H1 (cell line): ENCODE results near the gene IFT20. TPM values are rescaled to one million over a fixed set of nuclear protein-coding genes. Genes with fewer than 3 reads are reported as not detected.

ENCODE experiments used
- CTCF ChIA-PET: fragments of 300-600 bp; sonication (Branson Sonifier 250); formaldehyde crosslinking; loops from one replicate; lab custom pipeline; 2021; ENCODE audit not compliant: partially characterized antibody; lab: Charles Lee
- POLR2A ChIA-PET: fragments of 300-600 bp; sonication (Branson Sonifier 250); formaldehyde crosslinking; loops from one replicate; lab custom pipeline; 2021; ENCODE audit warnings: inconsistent platforms; ENCODE audit not compliant: partially characterized antibody; lab: Charles Lee
- DNase-seq, 2 experiments: peaks; one replicate each; pipeline versions ENCODE4 v3.0.0 to v3.0.0-alpha.2; 2010 to 2022; ENCODE audit warnings: low spot score in 2 of 2, low read depth in 1 of 2, mixed read lengths in 1 of 2
- FAIRE-seq: peaks from 2 replicates; lab custom pipeline; 2011; peaks lifted over from hg19 to GRCh38; lab: Jason Lieb, UNC
- H2AFZ ChIP-seq: 2 replicates; pipeline ENCODE4 v1.8.1; 2012; ENCODE audit warnings: low read length, inconsistent platforms
- H2AK5ac ChIP-seq: 2 replicates; pipeline ENCODE4 v1.6.1; 2013; ENCODE audit warnings: low read depth, low read length
- H2BK120ac ChIP-seq: replicated peaks from 2 replicates; pipeline ENCODE3; 2013; ENCODE audit warnings: low read depth, low read length, inconsistent platforms
- H2BK12ac ChIP-seq: 2 replicates; pipeline ENCODE4 v1.6.1; 2013; ENCODE audit warnings: low read depth, low read length
- H2BK15ac ChIP-seq: 2 replicates; pipeline ENCODE4 v1.6.1; 2013; ENCODE audit warnings: low read length
- H2BK20ac ChIP-seq: 2 replicates; pipeline ENCODE4 v1.6.1; 2013; ENCODE audit warnings: low read length
- H2BK5ac ChIP-seq: 2 replicates; pipeline ENCODE4 v1.6.1; 2013; ENCODE audit warnings: low read depth, low read length
- H3K14ac ChIP-seq: 2 replicates; pipeline ENCODE4 v1.6.1; 2013; ENCODE audit warnings: inconsistent platforms; ENCODE audit not compliant: insufficient read length
- H3K18ac ChIP-seq: 2 replicates; pipeline ENCODE4 v1.6.1; 2013; ENCODE audit warnings: low read length; ENCODE audit errors: extremely low read depth
- H3K23ac ChIP-seq: 2 replicates; pipeline ENCODE4 v1.6.1; 2013; ENCODE audit warnings: inconsistent platforms; ENCODE audit not compliant: insufficient read length
- H3K23me2 ChIP-seq: 2 replicates; pipeline ENCODE4 v1.6.1; 2013; ENCODE audit warnings: low read depth, low read length
- H3K27ac ChIP-seq: 2 replicates; pipeline ENCODE4 v1.6.1; 2011; ENCODE audit warnings: low read depth, low read length, inconsistent platforms
- H3K27me3 ChIP-seq, 4 experiments: replicated peaks in 1 of 4; 1 replicate in 1 of 4; 2 replicates in 3 of 4; pipeline versions ENCODE4 v1.6.1 to v1.8.1; 2011 to 2013; ENCODE audit warnings: low read length in 3 of 4, mild to moderate bottlenecking in 3 of 4, inconsistent platforms in 2 of 4, mixed read lengths in 2 of 4, moderate library complexity in 1 of 4; ENCODE audit not compliant: control insufficient read depth in 3 of 4, insufficient read depth in 3 of 4; ENCODE audit errors: extremely low read depth in 1 of 4
- H3K36me3 ChIP-seq, 4 experiments: 2 replicates each; pipeline versions ENCODE4 v1.6.1 to v1.8.1; 2011 to 2013; ENCODE audit warnings: mild to moderate bottlenecking in 4 of 4, low read length in 3 of 4, moderate library complexity in 2 of 4, control low read depth in 1 of 4, inconsistent platforms in 1 of 4; ENCODE audit not compliant: insufficient read depth in 4 of 4, control insufficient read depth in 2 of 4
- H3K4ac ChIP-seq: replicated peaks from 2 replicates; pipeline ENCODE3; 2013; ENCODE audit warnings: low read length, low read depth, mixed read lengths, inconsistent platforms; ENCODE audit not compliant: insufficient read length
- H3K4me1 ChIP-seq, 4 experiments: replicated peaks in 1 of 4; 1 replicate in 1 of 4; 2 replicates in 3 of 4; pipeline versions ENCODE4 v1.6.1 to v1.8.1; 2011 to 2013; ENCODE audit warnings: low read length in 3 of 4, inconsistent platforms in 2 of 4, mixed read lengths in 1 of 4; ENCODE audit not compliant: insufficient read depth in 4 of 4, control insufficient read depth in 3 of 4
- H3K4me2 ChIP-seq, 2 experiments: 2 replicates each; pipeline versions ENCODE4 v1.6.1 to v1.8.1; 2011 to 2013; ENCODE audit warnings: low read depth in 2 of 2, low read length in 2 of 2, control low read depth in 1 of 2, inconsistent platforms in 1 of 2, mild to moderate bottlenecking in 1 of 2; ENCODE audit not compliant: insufficient read depth in 1 of 2
- H3K4me3 ChIP-seq, 4 experiments: fragments of 200-600, 300-600 bp in 1 of 4; sonication (generic), shearing (Covaris generic), sonication (Bioruptor Twin) in 1 of 4; 2 replicates each; pipeline versions ENCODE4 v1.5.1 to v1.8.1; 2011 to 2016; ENCODE audit warnings: low read length in 4 of 4, low read depth in 3 of 4, control low read depth in 2 of 4, inconsistent platforms in 2 of 4, mild to moderate bottlenecking in 2 of 4, mixed read lengths in 1 of 4, moderate library complexity in 1 of 4; ENCODE audit not compliant: insufficient read depth in 2 of 4; ENCODE audit errors: extremely low read depth in 1 of 4
- H3K56ac ChIP-seq: replicated peaks from 2 replicates; pipeline ENCODE3; 2013; ENCODE audit warnings: low read depth, mild to moderate bottlenecking, mixed read lengths, low read length, inconsistent platforms; ENCODE audit not compliant: insufficient read length
- H3K79me1 ChIP-seq: 2 replicates; pipeline ENCODE4 v1.6.1; 2013; ENCODE audit warnings: low read depth, low read length, control low read depth
- H3K79me2 ChIP-seq, 2 experiments: 2 replicates each; pipeline versions ENCODE4 v1.6.1 to v1.8.1; 2012 to 2013; ENCODE audit warnings: low read length in 2 of 2, mild to moderate bottlenecking in 2 of 2, inconsistent platforms in 1 of 2; ENCODE audit not compliant: insufficient read depth in 2 of 2, control insufficient read depth in 1 of 2
- H3K9ac ChIP-seq, 4 experiments: replicated peaks in 1 of 4; 1 replicate in 1 of 4; 2 replicates in 3 of 4; pipeline versions ENCODE4 v1.6.1 to v1.8.1; 2011 to 2013; ENCODE audit warnings: low read depth in 3 of 4, low read length in 3 of 4, control low read depth in 2 of 4, mild to moderate bottlenecking in 2 of 4, moderate library complexity in 2 of 4, inconsistent platforms in 1 of 4; ENCODE audit errors: extremely low read depth in 1 of 4
- H3K9me3 ChIP-seq, 2 experiments: 2 replicates each; pipeline versions ENCODE4 v1.6.1 to v1.8.1; 2012 to 2013; ENCODE audit warnings: mild to moderate bottlenecking in 2 of 2, moderate library complexity in 2 of 2, control low read depth in 1 of 2, inconsistent platforms in 1 of 2, low read depth in 1 of 2, low read length in 1 of 2, mixed read lengths in 1 of 2; ENCODE audit not compliant: insufficient read depth in 2 of 2
- H4K20me1 ChIP-seq, 2 experiments: replicated peaks in 1 of 2; 2 replicates each; pipeline versions ENCODE3 to v1.8.1; 2011 to 2013; ENCODE audit warnings: inconsistent platforms in 2 of 2, low read length in 2 of 2, mild to moderate bottlenecking in 1 of 2; ENCODE audit not compliant: insufficient read depth in 2 of 2, control insufficient read depth in 1 of 2
- H4K5ac ChIP-seq: 2 replicates; pipeline ENCODE4 v1.6.1; 2013; ENCODE audit warnings: low read length, low read depth, mixed read lengths, inconsistent platforms; ENCODE audit not compliant: insufficient read length
- H4K8ac ChIP-seq: 2 replicates; pipeline ENCODE4 v1.8.0; 2013; ENCODE audit warnings: mild to moderate bottlenecking, moderate library complexity, low read length, inconsistent platforms; ENCODE audit not compliant: insufficient read depth; ENCODE audit errors: extremely low read depth
- H4K91ac ChIP-seq: replicated peaks from 2 replicates; pipeline ENCODE3; 2013; ENCODE audit warnings: low read length, mixed read lengths, inconsistent platforms; ENCODE audit not compliant: insufficient read length
- CHD2 ChIP-seq: IDR thresholded peaks from 2 replicates; pipeline ENCODE4 v1.6.1; 2012; ENCODE audit warnings: low read length, improper control_type of control experiment
- KDM4A ChIP-seq: IDR thresholded peaks from one replicate; pipeline ENCODE4 v1.7.1; 2012; ENCODE audit warnings: low read depth, mild to moderate bottlenecking, moderate library complexity, low read length, inconsistent platforms; ENCODE audit not compliant: severe bottlenecking
- RFX5 ChIP-seq: IDR thresholded peaks from 2 replicates; pipeline ENCODE4 v1.6.1; 2011; ENCODE audit warnings: low read depth, low read length, improper control_type of control experiment, borderline replicate concordance
- SUZ12 ChIP-seq: fragments of 200-600 bp; sonication (generic); IDR thresholded peaks from 2 replicates; pipeline ENCODE4 v1.6.1; 2012; ENCODE audit warnings: mild to moderate bottlenecking, inconsistent platforms, low read length, moderate library complexity, mixed read lengths
- WGBS, 2 experiments: shearing (Covaris generic) in 1 of 2; methylation state at CpG; one replicate each; pipeline versions ENCODE4 v1.1.6 to v1.1.7; 2013 to 2015; ENCODE audit warnings: low lambda C conversion rate in 2 of 2, mixed read lengths in 2 of 2, inconsistent platforms in 1 of 2, low coverage in 1 of 2, missing lambda C conversion rate in 1 of 2; ENCODE audit not compliant: insufficient replicate concordance in 2 of 2, insufficient coverage in 1 of 2, insufficient read length in 1 of 2; ENCODE audit errors: extremely low coverage in 1 of 2, missing lambda C conversion rate in 1 of 2; 5-methylcytosine and 5-hydroxymethylcytosine counted together
- polyA plus RNA-seq, 7 experiments: library from polyadenylated mRNA; depleted of rRNA in 3 of 7; stranded (reverse) in 5 of 7; unstranded in 2 of 7; fragments of >200 nt in 5 of 7; fragments of 200-250 nt in 2 of 7; gene quantifications; 1 replicate in 5 of 7; 2 replicates in 1 of 7; 4 replicates in 1 of 7; pipeline versions ENCODE4 v1.2.1 to v1.2.3, GENCODE V29; 2011 to 2013; ENCODE audit warnings: missing spikeins in 2 of 7, mixed read lengths in 2 of 7
- total RNA-seq: library from RNA; stranded (reverse); fragmentation: NEBNext Ultra II Directional; extraction: Animal tissue kit (Norgen Biotek cat#: 25700); gene quantifications from 2 replicates; pipeline ENCODE4 v1.2.1, GENCODE V29; 2021
- TF ChIP-seq, protein P1 (sequence below): IDR thresholded peaks from 2 replicates; pipeline ENCODE4 v1.6.1; 2012; ENCODE audit warnings: inconsistent platforms
- TF ChIP-seq, protein P2 (sequence below): IDR thresholded peaks from 2 replicates; pipeline ENCODE4 v1.6.1; 2012; ENCODE audit warnings: inconsistent platforms

The IFT20 gene
- total and polyA plus RNA-seq, 2 of the 8 experiments (the other 6 are each of a cell fraction or from before 2014, with no cell fraction given), result 9.0 to 21.0 TPM

DNA sequence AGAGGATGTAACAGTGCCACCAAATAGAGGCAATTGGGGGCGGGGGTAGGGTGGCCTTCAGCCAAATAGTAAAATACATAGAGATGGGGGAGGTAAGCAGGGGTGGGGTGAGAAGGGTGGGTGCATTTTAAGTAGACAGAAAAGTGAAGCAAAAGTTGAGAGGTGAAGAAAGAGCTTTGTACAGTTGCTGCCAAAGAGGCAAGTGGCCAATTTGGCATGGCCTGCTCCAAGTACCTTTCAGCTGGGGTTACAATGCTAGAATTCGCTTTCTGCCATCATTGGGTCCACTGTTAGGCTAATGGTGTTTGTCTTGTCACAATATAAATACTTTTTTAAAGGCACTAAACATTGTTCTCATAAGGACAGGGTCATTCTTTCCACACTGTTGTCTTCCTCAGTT is 21.4 kb downstream of the IFT20 start:
- Histone ChIP-seq H2BK12ac (no peak overlapping the region), H3K79me1 (no peaks in the 10 kb centered on the region), H3K56ac (no peak overlapping the region), H3K4me2 (no peak overlapping the region), H2AFZ (no peak overlapping the region), H3K4me3 (no peak overlapping the region), H2BK120ac (no peak overlapping the region), H4K8ac (no peak overlapping the region), H3K4me1 (peaks cover 0 to 19% (median 13%) of the 10 kb centered on the region in 4 experiments; a peak in 6 of 7 replicates), H3K27me3 (peaks cover 0 to 3% (median 0%) of the 10 kb centered on the region in 4 experiments; a peak in 1 of 7 replicates), H3K79me2 (no peaks in the 10 kb centered on the region), H3K18ac (no peak overlapping the region), H3K14ac (no peak overlapping the region), H3K4ac (no peak overlapping the region), H2AK5ac (no peak overlapping the region), H4K20me1 (no peaks in the 10 kb centered on the region), H2BK15ac (no peak overlapping the region), H3K23me2 (peaks cover 9% of the 10 kb centered on the region), H3K27ac (no peak overlapping the region), H3K9me3 (no peaks in the 10 kb centered on the region), H3K9ac (no peak overlapping the region), H4K91ac (no peak overlapping the region), H2BK5ac (no peak overlapping the region), H3K23ac (no peak overlapping the region), H4K5ac (no peak overlapping the region), H2BK20ac (no peak overlapping the region), H3K36me3 (no peaks in the 10 kb centered on the region)
- DNase-seq, result no peak
- POLR2A ChIA-PET, result interaction anchor here (1.7 to 2.5 kb wide), 2 partner anchors 11 to 87 kb away, joined by 5 to 6 read pairs; no protein-coding TSS in a partner anchor
- 73% methylated on average over 2 of the region's 2 CpGs; no CpG with 5 or more reads in 1 of the 2 experiments for WGBS, 2 experiments
- CTCF ChIA-PET, result interaction anchor here (1.4 to 1.6 kb wide), 2 partner anchors 8 to 33 kb away, joined by 3 read pairs; no protein-coding TSS in a partner anchor
- FAIRE-seq, result no peak
- no peak for TF ChIP-seq CHD2
- TF ChIP-seq KDM4A, result no peak
- TF ChIP-seq, protein P1, sequence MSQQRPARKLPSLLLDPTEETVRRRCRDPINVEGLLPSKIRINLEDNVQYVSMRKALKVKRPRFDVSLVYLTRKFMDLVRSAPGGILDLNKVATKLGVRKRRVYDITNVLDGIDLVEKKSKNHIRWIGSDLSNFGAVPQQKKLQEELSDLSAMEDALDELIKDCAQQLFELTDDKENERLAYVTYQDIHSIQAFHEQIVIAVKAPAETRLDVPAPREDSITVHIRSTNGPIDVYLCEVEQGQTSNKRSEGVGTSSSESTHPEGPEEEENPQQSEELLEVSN, result no peak
- TF ChIP-seq, protein P2, sequence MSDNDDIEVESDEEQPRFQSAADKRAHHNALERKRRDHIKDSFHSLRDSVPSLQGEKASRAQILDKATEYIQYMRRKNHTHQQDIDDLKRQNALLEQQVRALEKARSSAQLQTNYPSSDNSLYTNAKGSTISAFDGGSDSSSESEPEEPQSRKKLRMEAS, result no peak
- no peak for TF ChIP-seq RFX5
- no peak for TF ChIP-seq SUZ12
